HG03103 (cell line): ENCODE measurements around the gene ANO10.
"Not testable (repeated sequence)": the region's sequence is repeated elsewhere in the genome, so short reads cannot be mapped to it uniquely, and the experiment has no call there.

ENCODE experiments used
- ATAC-seq: cut with Tn5 transposase; IDR thresholded peaks from one replicate; pipeline ENCODE4 v1.9.1; 2021; ENCODE audit warnings: low read depth; ENCODE audit not compliant: unreplicated experiment

ANO10 gene

GRCh38 chr3:43489930-43490329 is 131.9 kb downstream of the ANO10 start:
- ATAC-seq: no peak

GRCh38 chr3:43485931-43486330 is 135.9 kb downstream of the ANO10 start:
- no peak for ATAC-seq

GRCh38 chr3:43484926-43485488 is 136.8 kb downstream of the ANO10 start:
- no peak for ATAC-seq

GRCh38 chr3:43481375-43481774 is 140.4 kb downstream of the ANO10 start:
- no peak for ATAC-seq

GRCh38 chr3:43478839-43479238 is 143.0 kb downstream of the ANO10 start:
- ATAC-seq: not testable (repeated sequence)

GRCh38 chr3:43478118-43478785 is 143.6 kb downstream of the ANO10 start:
- ATAC-seq: no peak

GRCh38 chr3:43477600-43477999 is 144.2 kb downstream of the ANO10 start:
- ATAC-seq: no peak

- ATAC-seq: no peak
These were observed 148.1 kb downstream of the ANO10 start for GRCh38 chr3:43473737-43474136.

GRCh38 chr3:43473244-43473643 is 148.6 kb downstream of the ANO10 start:
- ATAC-seq: no peak

GRCh38 chr3:43468133-43468532 is 153.7 kb downstream of the ANO10 start:
- ATAC-seq: no peak

- ATAC-seq: no peak
These were observed 156.7 kb downstream of the ANO10 start for GRCh38 chr3:43465109-43465508.

- ATAC-seq: not testable (repeated sequence)
These were observed 159.2 kb downstream of the ANO10 start for GRCh38 chr3:43462566-43462965.

- no peak for ATAC-seq
These were observed 160.5 kb downstream of the ANO10 start for GRCh38 chr3:43461345-43461744.

GRCh38 chr3:43457038-43457437 is 164.8 kb downstream of the ANO10 start:
- ATAC-seq: not testable (repeated sequence)

- ATAC-seq: no peak
These were observed 166.6 kb downstream of the ANO10 start for GRCh38 chr3:43455233-43455632.

- ATAC-seq: no peak
These were observed 167.8 kb downstream of the ANO10 start for GRCh38 chr3:43453981-43454380.

GRCh38 chr3:43451670-43452254 is 170.0 kb downstream of the ANO10 start:
- no peak for ATAC-seq

- no peak for ATAC-seq
These were observed 173.7 kb downstream of the ANO10 start for GRCh38 chr3:43448098-43448497.

- no peak for ATAC-seq
These were observed 176.0 kb downstream of the ANO10 start for GRCh38 chr3:43445820-43446219.

GRCh38 chr3:43442872-43443395 is 178.9 kb downstream of the ANO10 start:
- no peak for ATAC-seq

- ATAC-seq: no peak
These were observed 185.2 kb downstream of the ANO10 start for GRCh38 chr3:43436507-43437140.
